Pericardium fibroblast (primary cell): ENCODE results near the gene ZDHHC7. TPM values are rescaled to one million over a fixed set of nuclear protein-coding genes. Genes with fewer than 3 reads are reported as not detected.

Experiments
- total RNA-seq: library from RNA; depleted of rRNA; stranded (reverse); fragments of >200 nt; gene quantifications from 2 replicates; pipeline ENCODE4 v1.2.3, GENCODE V29; 2015

The ZDHHC7 gene
- total RNA-seq = 56.7 and 62.8 TPM in 2 replicates

GRCh38 chr16:85010931-85011845 is at the start of gene ZDHHC7:
ZDHHC7 (minus strand) TSS chr16:85011535; CDS start chr16:84990618, 20,917 bp downstream.

GRCh38 chr16:85027349-85027957 is 16.1 kb upstream of the ZDHHC7 start, which contains the start of gene KIAA0513:
KIAA0513 (plus strand) TSS chr16:85027795; CDS start chr16:85067072, 39,277 bp downstream.

Other genes with a start within 250 kb of the ZDHHC7 start
- gene CRISPLD2, start 191.6 kb downstream of the ZDHHC7 start, total RNA-seq = 68.6 and 76.9 TPM in 2 replicates
- gene KIAA0513, start 16.3 kb upstream of the ZDHHC7 start, total RNA-seq = 4.2 and 8.1 TPM in 2 replicates
- gene CIBAR2, start 100.9 kb upstream of the ZDHHC7 start, total RNA-seq = not detected in 2 replicates